HG02943 (cell line): Measurements from ENCODE around the gene EMX1.

ENCODE experiments used
- ATAC-seq: cut with Tn5 transposase; IDR thresholded peaks from one replicate; pipeline ENCODE4 v1.9.1; 2021; ENCODE audit warnings: mild to moderate bottlenecking, low read depth, moderate library complexity; ENCODE audit not compliant: unreplicated experiment

EMX1 gene

DNA sequence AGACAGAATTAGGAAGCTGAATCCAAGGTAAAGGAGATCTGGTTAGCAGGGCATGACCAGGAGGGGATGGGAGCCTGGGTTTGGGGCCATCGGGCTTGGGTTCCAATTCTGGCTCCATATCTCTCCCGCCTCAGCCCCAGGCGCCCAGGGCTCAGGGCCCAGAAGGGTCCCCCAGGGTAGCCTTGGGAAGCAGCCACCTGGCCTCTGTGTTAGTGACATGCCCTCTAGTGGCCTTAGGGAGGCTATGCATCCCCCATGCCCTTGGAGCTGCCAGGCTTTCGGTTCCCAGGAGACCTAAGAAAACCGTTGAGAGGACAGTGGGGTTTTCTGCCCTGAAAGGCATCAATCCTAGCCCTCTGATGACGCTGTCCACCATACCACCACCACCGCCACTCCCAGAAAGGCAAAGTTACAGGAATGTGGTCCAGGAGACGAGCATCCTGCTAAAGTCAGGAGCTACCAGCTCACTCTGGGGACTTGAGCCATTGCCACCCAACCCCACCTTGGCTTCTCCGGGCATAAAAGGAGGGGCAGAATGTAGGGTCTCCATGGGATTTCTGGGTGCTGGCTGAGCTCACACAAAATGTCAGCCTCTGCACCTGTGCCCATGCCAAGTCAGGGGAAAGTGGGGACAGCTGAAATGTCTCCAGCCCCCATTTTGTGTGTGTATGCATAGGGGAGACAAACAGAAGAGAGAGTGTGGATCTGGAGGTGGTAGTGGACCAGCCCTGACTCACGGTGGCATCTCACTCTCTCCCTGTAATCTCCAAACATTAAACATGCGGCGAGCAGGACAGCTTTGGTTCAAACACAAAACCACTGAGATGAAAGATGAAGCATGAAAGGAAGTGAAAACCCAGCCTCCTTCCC is 56.5 kb downstream of the EMX1 start:
- peak; percentile 68 for ATAC-seq

DNA sequence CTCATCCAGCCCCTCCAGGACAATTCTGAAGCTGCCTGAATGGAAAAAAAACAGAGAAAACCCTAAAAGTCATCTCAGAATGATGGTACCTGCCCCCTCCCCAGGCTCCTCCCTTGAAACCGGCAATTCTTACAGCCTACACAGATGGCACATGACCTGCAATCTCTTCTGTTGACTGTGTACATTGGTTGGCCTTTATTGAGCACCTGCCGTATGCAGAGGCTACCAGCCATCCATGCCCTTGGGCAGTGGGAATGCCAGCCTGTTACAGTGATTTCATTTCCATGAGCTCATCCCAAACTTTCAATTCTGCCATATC is 57.1 kb downstream of the EMX1 start:
- no peak for ATAC-seq

DNA sequence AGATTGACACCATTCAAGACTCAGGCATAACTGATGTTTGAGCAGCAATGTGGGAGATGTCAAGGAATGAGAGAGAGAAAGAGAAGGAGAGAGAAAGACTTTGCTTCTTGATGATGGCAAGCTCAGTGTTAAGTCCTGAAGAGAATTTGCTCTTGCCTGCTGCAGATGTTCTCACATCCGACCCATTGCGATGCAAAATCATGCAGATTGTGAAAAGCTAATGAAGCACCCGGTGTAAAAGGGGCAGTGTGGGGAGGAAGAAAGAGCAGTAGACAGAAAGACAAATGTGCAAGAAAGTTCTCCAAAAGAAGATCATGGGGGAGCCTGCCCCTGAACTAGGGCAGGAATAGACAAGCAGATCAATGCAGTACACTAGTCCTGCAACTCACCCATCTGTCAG is 57.7 kb downstream of the EMX1 start:
- no peak for ATAC-seq

DNA sequence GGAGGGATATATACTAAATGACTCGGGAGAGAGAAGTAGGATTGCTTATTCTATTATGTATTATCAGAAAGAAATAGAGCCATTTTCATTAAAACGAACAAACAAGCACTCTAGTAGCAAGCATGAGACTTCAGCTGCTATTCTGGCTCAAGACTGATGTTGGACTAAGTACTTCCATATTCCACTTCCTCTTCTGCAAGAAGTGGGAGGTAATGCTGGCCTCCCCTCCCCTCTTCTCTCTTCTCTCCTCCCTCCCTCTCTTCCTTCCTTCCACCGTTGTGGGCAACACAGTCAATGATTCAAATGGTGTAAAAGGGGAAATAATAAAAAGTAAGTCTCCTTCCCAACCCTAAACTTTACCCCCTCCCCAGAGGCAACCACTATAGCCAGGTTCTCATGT is 62.6 kb downstream of the EMX1 start:
- ATAC-seq: no peak

DNA sequence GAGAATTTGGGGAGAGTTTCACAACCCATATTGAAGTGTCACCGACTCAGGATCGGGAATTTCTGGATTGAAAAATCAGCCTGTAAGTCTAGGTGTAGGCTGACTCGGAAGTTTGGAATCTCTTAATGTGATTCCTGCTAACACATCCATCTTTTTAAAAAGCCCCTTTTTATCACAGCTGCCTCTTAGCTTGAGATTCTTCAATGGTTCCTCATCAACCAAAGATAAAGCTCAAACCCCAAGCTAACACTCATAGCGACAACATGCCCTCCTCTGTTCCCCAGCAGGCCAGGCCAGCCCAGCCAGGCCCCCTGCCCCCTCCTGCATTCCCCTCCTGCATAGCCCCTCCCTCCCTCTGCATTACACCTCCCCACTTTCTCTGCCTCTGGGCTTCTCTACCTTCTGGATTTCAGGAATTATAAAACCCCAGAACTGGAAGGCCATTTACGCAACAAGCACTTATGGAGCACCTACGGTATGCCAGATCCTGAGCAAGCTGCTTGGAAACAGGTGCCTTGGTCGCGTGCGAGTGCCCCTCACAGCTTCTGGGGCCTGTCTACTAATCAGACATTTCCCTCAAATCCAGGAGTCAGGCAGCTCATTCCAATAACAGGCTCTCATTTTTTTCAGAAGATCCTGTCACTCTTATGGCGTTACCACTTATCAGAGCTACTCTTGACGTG is 63.4 kb downstream of the EMX1 start:
- ATAC-seq: no peak

DNA sequence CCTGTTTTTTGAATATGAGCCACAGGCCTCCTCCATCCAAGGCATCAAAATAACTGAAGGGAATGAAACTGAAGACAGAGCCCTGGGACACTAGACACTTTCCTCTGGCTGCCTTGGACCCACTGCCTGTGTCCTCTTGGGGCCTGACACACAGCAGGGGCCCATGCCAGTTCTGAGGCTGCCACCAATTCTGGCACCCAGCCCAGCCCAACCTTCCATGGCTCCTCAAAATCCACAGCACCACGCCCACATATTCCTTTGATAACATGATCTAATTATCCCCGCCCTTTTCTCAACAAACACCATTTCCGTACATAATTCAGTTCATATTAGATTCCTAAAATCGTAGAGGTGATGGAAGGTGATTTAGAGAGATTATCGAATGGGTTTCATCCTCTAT is 64.2 kb downstream of the EMX1 start:
- no peak for ATAC-seq

DNA sequence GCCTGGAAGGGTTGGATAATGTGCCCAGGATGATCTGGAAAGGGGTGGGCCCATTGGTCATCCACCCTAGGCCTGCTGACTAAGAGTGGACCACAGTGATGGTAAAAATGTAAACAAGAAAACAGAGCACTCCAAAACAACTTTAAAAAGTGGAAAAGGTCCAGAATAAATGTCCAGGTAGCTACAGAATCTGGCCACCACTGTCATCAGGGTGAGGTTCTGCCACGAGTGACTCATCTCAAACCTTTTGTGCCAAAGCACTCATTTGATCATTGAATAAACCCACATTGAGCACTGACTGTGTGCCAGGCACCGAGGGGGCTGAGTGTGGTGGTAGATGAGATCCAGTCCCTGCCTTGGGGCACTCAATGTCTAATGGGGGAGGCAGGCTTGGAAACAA is 64.9 kb downstream of the EMX1 start:
- ATAC-seq: no peak

DNA sequence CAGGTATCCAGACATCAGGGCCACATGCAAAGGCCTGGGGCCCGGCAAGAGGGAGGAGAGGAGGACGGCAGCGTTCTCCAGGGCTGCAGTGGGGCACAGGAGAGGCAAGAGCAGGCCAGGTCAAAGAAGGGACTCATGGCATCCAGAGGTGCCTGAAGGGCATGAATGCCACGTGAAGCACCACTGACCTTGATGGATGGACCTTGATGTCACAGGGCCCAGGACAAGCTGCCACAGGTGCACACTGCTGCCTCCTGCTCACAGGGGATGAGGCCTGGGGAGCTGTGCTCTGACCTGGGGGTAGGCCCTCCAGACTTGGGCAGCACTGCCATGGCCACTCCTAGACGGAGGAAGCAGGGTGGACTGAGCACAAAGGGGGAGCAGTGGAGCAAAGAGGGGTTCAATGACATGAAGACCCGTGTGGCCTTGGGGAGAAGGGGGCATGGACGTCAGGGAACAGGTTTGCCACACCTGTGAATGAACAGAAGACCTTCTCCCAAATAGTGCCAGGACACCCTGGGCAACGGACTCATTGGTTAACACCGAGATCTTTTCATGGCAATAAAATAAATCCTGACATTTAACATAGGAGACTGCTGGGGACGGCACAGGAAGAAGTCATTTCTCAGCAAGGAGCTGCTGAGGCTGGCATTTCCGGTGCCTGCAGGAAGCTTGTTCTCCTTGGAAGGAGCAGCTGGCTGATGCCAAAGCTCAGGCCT is 65.6 kb downstream of the EMX1 start:
- no peak for ATAC-seq

DNA sequence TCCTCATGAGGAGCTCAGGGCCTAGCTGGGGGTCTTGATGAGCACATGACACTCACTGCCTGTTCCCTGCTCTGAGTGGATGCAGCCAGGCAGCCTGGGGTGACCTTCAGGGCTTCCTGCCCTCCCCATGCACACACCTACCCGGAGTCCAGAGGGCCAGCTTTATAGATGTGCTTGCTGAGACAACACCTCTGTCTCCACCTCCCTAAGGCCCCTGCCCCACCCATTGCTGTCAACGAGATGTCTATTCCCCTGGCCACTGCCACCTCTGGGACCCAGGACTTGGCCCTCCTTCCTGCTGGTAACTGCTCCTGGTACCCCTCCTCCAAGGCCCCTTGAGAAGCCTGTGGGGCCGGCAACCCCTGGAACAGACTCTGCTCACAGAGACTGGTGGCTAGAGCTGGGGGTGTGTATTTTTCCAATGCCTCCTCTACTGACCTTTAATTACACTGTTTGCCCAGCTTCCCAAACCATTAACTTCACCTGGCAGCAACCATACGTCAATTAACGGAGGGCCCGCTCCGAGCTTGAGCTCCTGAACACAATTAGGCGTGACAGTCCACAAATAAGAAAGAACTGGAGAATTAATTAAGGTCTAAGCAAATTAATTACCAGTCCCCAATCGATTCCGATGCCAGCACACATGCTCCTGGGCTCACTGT is 66.3 kb downstream of the EMX1 start:
- no peak for ATAC-seq

DNA sequence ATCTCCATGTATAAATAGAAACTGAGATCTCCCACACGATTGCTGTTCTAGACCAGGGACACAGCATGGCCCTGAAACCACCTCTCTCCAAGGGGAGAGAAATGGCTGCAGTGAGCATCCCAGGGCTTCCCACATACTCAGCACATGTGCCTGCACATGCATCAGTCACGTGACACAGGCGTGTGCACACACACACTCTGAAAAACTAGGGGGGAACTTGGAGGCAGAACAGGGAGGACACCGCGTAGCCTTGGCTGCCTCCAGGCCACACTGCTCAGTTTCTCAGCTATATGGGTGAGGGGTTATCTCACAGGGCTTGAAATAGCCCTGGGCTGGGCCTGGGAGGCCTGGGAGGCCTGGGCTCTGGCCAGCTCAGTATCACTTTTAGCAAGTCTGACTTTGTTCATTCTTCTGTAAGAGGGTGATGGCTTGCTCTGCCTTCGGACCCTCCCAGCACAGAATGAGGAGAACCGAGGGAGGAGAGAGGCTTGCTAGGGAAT is 66.9 kb downstream of the EMX1 start:
- no peak for ATAC-seq
